Non-pigmented ciliary epithelial cell (primary cell): ENCODE results near the gene ICOS.
"Not testable (repeated sequence)": the region's sequence is repeated elsewhere in the genome, so short reads cannot be mapped to it uniquely, and the experiment has no call there.

Source experiments
- DNase-seq: peaks from one replicate; pipeline ENCODE4 v3.0.0-alpha.2; 2010; ENCODE audit warnings: low read depth

Gene ICOS

DNA sequence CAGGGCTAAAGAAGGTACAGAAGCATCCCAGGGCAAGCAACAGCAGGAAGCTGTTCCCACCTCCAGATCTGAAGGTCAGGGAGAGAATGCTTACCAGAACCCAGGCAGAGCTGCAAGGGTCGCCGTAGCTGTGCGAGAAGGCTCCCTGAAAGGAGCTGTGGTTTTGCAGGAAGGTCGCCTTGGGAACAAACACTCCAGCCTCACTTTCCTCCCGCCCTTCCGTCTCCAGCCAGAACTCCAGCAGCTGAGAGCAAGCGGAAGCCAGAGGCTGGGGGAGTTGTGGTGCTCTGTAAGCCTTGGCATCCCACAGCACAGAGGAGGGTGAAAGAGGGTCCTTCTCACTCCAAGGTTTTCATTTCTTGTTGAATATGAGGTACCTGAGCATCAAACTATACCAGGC lies 18.3 kb upstream of the ICOS start:
- no peak for DNase-seq

DNA sequence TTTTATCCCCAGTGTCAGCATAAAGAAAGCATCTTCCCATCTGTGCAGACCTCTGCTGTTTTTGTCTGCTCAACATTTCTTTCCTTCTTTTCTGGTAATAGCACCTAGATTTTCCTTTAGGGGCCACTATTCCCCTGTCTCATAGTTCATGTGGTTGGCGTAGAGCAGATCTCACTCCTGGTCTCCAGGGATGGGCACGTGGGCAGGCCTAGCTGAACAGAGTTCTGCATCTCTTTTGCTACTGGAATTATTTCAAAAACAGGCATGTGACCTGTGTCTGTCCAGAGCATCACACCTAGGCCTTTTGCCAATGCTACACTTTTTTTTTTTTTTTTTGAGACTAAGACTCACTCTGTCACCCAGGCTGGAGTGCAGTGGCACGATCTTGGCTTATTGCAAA lies 17.7 kb upstream of the ICOS start:
- no peak for DNase-seq

DNA sequence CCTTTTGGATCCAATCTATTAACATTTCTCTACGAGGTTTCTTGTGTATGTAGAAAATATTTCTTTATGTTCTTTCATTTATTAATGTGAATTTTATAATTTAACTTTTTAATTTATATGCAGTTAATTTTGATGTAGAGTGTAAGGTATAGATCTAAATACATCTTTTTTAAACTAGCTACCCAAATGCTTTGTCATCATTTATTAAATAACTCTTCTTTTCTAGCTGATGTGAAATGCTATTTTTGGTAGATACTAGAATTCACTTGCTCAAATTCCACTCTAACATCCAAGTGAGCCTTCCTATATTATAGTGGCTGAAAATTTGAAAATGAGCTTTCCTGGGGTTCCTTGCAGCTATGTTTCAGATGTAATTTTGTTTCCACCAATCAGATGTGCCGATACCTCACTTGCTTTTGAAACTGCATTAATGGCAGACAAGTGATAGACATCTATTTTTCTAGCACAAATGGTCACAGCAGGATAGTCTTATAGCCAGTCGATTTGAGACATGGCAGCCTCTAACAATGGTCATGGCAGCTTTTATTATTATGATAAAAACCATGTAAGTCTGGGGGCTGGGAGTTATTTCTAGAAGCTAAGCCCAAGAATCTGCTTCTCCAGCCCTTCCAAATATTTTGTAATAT lies 10.9 kb upstream of the ICOS start:
- no peak for DNase-seq

DNA sequence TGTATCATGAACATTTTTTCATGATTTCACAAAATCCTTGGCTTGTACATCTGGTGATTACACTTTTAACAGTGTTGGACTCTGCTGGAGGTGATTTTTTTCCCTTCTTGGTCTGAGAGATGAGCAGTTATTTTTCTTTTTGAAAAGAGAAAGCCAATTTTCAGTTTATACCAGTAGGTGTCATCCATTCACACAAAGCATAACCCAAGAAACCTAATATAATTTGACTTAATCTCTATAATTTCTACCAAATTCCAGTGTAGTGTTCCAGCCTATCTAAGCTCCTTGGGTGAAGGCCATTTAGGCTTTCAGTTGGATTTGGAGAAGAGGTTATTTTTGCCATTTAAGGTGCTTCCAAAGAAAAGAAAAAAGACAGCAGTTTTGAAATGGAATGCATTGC lies 7.7 kb upstream of the ICOS start:
- no peak for DNase-seq

DNA sequence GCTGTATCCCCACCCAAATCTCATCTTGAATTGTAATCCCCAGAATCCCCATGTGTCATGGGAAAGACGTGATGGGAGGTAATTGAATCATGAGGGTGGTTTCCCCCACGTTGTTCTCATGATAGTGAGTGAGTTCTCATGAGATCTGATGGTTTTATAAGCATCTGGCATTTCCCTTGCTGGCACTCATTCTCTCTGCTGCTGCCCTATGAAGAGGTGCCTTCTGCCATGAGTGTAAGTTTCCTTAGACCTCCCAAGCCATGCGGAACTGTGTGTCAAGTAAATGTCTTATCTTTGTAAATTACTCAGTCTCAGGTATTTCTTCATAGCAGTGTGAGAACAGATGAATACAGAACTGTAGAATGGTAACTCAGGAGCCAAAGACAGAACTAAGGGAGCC lies 5.3 kb upstream of the ICOS start:
- not testable (repeated sequence) for DNase-seq

DNA sequence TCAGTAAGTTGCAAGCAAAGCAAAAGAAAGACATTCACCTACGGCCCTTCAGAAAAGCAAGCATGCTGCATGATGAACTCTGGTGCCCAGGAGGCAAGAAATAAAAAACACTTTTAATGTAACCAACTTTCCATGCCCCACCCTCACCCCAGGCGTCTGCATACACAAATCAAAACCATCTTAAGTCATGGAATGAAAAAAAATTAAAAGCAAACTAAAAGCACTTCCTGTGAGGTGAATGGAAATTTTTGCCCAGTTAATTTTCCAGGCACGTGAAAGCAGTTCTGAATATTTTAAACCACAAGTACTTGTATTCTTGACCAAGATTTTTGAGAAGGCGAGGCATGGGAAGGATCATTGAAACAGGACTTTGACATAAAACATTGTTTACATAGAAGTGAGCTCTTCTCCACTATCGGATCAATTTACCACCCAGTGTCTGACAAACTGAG lies 2.5 kb upstream of the ICOS start:
- no peak for DNase-seq

DNA sequence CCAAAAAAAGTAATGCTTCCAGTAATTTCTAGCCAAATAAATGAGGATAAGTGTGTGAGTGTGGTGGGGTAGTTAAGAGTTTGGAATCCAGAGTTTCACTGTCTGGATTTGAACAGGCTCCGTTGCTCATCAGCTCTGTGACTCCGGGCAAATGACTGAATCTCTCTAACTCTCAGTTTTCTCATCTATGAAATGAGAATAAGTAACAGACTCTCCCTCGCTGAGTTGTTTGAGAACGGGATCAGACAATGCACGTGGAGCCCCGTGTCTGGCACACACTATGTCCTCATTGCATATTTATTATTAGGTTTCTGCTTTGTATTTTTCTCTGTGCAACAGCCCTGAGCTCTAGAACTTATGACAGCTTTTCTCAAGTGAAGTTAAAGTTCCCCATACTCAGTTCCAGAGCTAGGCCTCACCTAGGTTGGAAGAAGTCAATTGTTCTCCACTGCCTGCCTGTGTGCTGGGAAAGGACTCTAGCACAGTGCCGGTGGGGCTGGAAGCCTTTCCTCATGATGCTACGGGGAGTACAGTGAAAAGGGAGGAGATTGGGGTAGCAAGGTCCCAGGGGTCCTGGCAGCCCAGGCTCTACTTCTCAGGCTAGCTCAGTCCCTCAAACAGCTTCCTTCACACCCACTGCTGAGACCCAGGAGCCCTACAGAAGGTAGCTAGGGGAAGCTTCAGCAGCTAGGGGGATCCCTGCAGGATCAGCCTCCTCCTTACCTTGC lies 1.7 kb upstream of the ICOS start:
- DNase-seq, result no peak

DNA sequence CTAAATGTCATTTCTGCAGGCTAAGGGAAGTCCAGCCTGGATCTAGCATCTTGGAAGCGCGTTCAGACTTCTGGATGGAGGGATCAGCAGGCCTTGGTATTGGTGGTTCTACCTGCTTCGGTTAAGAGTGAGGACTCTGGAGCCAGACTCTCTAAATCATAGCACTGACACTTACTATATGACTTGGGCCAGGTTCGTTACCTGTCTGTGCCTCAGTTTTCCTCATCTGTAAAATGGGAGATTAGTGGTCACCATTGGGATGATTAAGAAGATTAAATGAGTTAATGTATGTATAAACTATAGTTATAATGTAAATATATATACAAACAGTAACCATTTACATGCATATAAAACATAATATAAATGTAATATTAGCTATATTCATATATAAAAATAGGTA lies 995 bp upstream of the ICOS start:
- DNase-seq, result no peak

DNA sequence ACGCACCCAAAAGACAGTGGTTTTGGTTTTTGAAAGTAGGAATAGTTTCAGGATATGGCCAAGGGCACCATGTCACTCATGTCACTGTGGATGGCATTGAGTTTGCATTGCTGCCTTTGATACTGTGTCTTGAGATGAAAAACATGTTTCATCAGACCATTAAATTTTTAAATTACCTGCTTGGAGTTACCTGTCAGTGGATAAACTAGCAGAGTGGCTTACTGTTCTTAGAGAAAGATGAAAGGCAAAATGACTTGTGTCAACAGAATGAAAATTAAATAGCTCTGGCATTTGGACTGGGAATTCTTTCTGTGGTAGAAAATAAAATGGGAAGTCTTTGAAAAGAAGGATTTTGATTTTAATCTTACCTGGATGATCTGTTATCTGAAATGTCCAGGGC lies 386 bp downstream of the ICOS start:
- no peak for DNase-seq

DNA sequence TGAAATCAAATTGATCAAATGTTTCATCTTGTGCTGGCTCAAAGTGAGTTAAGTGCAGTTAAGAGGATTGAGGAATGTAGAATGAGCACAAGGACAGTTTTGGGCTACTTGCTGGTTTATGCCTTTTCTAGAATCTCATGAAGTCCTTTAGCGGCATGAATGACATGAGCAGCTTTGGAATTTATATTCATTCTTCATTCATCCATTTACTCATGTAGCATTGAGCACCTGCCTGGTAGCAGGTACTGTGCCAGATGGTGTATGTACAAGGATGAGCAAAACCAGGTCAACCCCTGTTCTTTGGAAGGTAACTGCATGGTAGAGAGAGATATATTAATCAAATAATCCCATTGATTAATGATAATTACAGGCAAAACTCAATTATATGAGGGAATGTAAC lies 1.2 kb downstream of the ICOS start:
- no peak for DNase-seq

DNA sequence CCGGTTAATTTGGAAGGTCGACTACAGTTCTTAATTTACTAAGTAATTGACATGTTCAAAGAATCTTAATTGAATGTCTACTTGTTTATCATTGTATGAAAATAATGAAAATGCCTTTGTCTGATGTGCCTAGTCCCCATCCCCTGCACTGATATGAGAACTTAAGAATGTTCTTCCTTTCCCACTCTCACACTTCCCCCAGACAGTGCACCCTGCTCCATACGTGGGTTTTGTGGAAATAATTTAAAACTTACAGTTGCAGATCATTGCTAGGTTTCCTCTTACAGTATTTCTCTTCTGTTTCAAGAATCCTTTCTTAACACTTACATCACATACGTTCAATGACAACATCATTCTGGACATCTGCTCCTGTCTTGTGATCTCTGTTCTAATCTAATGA lies 3.5 kb downstream of the ICOS start:
- no peak for DNase-seq

DNA sequence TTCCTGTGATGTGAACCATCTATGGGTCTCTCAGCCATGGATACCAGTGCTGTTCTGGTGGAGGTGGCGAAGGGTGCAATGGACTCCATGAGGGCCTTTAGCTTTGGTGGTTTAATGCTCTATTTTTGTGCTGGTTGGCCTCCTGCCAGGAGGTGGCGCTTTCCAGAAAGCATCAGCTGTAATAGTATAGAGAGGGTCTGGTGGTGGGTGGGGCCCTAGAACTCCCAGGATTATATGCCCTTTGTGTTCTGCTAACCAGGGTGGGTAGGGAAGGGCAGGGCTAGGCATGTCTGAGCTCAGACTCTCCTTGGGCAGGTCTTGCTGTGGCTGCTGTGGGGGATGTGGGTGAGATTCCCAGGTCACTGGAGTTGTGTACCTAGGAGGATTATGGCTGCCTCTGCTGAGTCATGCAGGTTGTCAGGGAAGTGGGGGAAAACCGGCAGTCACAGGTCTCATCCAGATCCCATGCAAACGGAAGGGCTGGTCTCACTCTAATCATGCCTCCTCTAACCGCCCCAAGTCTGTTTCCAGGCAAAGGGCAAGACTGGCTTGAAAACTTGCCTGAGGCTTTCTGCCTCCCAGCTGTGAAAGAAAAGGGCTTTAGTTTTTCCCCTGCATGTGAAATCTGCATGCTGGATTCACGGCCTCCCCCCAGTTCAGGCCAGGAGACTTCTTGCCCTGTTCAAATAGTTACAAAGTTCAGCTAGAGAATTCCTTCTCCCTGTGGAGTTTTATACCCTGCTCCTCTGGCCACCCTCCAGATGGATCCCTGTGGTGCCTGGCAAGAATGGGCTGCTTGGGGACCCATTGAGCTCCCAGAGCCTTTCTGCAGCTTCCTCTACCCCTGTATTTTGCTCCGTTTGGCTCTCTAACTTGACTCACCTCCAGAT lies 7.2 kb downstream of the ICOS start:
- DNase-seq, result not testable (repeated sequence)

DNA sequence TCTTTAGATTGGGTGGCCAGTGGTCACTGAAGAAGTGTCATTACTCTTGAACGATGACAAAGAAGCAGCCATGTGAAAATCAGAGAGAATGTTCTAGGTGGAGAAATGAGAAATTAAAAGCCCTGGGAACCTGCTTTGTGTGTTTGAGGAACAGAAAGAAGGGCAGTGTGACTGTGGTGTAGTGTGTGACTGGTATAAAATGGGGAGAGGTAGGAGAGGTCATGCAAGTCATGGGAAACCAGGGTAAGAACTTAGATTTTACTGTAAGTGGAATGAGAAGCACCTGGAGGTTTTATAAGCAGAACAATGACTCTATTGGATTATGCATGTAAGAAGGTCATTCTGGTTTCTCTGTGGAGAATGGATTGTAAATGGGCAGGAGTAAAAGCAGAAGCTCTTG lies 12.2 kb downstream of the ICOS start:
- no peak for DNase-seq

DNA sequence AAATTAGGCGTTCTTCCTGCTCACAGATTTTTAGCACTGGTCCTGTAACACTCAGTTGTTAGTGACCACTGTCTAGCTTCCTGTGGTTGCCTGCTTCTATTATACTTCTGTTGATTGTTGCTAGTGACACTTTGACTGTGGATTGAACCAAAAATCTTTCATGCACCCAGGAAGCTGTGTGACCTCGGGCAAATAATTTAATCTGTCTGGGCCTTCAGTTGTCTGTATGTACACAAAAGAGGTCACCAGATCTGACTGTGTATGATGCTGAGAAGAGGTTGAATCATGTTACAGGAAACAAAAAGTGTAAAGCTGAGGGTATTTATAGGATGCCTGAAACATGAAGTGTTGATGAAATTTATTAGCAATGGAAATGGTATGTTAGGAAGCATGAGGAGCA lies 12.7 kb downstream of the ICOS start:
- DNase-seq, result peak; percentile 41

DNA sequence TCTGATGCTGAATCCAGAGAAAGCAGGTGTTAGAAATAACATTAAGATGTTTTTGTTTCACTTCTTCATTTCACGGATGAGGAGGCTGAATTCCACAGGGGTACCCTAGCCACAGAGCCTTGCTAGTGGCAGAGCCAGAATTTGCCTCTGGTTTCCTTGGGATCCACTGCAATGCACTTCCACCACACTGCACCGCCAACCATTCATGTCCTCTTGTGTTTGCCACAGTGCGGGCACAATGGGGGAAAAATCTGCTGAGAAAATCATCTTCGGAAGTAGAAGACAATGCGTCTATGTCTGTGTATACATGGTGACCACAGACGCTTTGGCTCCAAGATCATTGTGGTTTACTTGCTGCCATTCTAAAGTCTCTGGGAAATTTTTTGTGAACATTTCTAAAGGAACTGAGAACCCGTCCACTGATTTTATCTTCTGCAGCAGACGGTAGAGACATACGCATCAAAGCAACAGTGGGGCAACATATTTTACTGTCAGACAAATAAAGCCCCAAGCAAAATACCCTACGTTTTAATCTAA lies 14.9 kb downstream of the ICOS start:
- DNase-seq, result no peak

DNA sequence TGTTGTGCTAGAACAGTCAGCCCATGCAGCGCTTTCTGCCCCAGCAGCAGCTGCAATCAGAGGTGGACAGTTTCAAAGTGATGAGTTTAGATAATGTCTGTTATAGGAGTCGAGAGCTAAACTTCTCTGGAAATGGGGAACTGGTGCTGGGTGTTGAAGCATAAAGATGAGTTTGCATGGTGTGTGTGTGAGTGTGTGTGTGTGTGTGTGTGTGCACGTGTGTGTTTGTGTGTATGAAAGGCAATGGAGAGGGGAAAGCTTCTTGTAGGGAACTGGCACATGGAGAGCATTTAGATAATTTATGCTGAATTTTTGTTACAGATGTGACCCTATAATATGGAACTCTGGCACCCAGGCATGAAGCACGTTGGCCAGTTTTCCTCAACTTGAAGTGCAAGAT lies 22.7 kb downstream of the ICOS start:
- DNase-seq, result no peak

DNA sequence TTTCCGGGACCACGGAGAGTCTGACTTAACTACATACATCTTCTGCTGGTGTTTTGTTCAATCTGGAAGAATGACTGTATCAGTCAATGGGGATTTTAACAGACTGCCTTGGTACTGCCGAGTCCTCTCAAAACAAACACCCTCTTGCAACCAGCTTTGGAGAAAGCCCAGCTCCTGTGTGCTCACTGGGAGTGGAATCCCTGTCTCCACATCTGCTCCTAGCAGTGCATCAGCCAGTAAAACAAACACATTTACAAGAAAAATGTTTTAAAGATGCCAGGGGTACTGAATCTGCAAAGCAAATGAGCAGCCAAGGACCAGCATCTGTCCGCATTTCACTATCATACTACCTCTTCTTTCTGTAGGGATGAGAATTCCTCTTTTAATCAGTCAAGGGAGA lies 23.1 kb downstream of the ICOS start:
- no peak for DNase-seq

DNA sequence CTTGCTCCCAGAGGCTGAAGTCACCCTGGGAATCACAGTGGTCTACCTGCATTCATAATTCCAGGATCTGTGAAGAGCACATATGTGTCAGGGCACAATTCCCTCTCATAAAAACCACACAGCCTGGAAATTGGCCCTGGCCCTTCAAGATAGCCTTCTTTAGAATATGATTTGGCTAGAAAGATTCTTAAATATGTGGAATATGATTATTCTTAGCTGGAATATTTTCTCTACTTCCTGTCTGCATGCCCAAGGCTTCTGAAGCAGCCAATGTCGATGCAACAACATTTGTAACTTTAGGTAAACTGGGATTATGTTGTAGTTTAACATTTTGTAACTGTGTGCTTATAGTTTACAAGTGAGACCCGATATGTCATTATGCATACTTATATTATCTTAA lies 24.2 kb downstream of the ICOS start:
- peak; percentile 9 for DNase-seq

DNA sequence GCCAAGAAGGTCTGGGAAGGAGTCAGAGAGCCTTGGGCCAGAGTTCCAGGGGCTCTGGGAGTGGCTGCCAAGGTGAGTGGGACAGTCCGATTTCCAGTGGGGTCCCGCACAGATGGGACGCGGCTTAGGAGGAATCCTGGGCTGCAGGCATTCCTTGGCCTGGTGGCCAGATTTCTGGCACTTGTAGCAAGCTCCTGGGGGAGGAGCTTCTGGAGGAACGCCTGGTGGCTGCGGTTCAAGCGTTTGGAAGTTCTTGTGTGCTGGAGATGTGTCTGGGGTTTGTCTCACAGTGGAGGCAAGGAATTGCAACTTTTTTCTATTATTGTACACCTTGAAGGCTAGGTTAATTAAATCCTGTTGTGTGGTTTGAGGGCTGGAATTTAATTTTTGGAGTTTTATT lies 28.6 kb downstream of the ICOS start:
- DNase-seq, result not testable (repeated sequence)

DNA sequence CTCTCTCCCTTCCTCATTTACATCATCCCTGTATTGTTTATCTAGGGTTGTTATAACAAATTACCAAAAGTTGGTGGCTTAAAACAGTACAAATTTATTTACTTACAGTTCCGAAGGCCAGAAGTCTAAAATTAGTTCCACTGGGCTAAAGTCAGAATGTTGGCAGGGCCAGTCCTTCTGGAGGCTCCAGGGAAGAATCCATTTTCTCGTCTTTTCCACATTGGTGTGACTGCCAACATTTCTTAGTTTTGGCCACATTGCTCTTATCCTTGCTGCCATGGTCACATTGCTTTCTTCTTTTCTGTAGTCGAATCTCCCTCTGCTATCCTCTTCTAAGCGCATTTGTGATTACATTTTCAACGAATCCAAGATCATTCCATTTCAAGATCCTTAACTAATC lies 34.7 kb downstream of the ICOS start:
- DNase-seq, result no peak

DNA sequence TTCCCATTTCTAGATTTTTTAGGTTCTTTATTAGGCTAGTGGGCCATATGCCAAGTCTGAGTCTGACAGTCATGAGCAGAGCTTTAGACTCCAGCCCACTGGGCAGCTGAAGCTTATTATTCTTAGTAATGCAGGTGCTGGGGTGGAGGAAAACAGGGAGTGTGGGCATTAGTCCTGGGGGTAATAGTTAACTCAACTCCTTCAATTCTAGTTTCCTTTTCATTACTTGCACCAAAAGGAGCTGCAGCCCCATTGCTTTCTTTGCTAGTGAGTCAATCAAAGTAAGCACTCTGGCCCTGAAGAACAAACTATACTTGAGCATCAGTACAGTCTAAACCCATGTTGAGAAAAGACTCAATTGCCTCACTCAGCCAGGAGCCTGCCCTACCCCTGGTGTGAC lies 35.5 kb downstream of the ICOS start:
- no peak for DNase-seq

DNA sequence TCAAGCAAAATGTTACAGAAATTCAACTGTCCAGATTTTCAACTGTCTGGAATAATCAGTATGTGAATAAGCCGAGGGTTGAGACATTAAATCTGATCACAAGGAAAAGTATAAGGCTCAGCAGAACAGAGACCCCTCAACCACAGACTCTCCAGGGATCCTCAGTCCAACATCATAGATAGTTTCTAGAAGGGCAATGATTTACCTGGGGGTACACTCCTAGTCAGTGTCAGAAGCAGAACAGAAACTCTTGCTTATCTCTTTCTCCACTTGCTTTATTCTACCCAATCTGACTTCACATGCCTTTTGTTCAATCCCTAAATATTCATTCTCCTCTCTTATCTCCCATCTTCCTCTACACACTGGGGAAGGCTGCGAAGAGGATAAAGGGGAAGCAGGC lies 36.4 kb downstream of the ICOS start:
- DNase-seq, result no peak

DNA sequence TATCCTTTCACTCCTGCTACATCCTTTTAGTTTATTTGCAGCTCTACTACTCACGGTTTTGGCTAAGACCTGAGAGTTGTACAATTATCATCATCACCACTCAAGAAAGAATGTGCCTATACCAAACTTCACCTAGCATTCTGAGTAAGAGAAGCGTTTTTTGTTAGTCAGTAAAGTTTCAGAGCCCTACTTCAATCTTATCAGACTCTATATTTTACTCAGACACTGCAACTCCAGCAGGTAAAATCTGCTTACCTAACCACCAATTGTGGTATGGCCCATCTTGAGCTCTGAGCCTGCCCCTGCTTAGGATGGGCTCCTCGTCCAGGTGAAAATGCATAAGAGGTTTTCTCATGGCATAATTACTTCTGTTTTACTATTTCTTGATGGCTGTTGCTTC lies 37.1 kb downstream of the ICOS start:
- DNase-seq, result no peak
